SIG-M5 (cell line): ENCODE results near the gene SP140L.
"Not testable (repeated sequence)": the region's sequence is repeated elsewhere in the genome, so short reads cannot be mapped to it uniquely, and the experiment has no call there.

Source experiments
- DNase-seq: peaks from one replicate; lab custom pipeline; 2025; lab: John Stamatoyannopoulos, UW

The SP140L gene

DNA sequence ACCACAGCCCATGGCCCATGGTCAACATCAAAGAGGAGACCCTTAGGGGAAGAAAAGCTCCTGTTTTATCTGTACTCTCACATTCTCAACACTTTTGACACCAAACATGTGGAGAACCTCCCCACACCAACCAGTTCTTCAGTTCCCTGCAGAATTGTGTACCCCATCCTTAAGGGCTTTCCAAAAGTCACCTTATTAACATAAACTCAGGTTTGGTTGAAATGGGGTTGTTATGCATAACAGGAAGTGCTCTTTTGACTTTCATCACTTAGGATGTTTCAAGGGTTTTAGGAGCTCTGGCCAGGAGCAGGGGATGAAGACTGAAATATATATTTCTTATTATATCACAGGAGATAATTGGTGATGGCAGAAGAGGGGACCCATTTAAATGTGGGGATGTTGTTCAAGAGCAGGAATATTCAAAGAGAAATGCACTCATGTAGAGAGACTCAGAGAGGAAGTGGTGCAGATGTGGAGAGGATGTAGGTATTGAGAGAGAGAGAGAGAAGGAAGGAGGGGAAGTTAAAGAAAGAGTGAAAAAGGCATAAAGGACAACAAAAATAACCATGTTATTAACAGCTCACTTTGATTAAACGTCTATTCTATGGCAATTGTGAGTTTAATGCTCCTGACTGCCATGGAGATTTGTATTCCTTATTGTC lies 35.2 kb downstream of the SP140L start:
- DNase-seq = no peak

DNA sequence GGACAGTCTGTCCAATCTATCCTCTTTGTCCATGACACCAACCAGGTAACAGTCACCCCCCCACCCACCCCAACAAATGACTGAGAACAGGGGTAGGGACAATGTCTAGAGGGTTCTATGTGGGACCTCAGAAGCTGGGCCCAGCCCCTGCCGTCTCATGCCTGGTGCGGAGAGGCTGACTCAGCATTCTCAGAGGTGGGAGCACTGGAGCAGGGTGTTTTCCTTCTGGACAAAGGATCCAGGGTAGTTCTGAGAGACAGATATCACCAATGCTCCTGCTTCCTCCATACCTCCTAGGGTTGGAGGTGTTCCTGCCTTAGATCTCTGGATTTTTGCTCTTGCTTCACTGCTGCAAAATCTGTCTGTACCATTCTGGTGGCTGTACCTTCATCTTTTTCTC lies 55.1 kb downstream of the SP140L start:
- no peak for DNase-seq

DNA sequence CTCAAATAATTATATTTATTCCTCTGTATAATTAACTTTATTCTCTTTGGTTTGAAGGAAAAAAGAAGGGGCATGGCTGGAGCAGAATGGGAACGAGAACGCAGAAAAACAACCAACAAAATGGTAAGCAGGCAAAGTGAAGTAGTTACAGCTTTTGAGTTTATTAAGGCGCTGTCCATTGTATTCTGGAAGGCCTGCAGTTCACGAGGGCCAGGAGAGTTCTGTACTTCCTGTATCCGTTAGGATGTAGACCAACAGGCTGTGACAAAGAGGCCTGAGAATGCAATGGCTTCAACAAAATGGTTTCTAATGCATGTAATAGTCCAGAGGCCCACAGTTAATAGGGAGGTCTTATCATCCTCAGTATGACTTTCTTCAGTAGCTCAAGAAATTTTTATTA lies 56.5 kb downstream of the SP140L start:
- DNase-seq = no peak

DNA sequence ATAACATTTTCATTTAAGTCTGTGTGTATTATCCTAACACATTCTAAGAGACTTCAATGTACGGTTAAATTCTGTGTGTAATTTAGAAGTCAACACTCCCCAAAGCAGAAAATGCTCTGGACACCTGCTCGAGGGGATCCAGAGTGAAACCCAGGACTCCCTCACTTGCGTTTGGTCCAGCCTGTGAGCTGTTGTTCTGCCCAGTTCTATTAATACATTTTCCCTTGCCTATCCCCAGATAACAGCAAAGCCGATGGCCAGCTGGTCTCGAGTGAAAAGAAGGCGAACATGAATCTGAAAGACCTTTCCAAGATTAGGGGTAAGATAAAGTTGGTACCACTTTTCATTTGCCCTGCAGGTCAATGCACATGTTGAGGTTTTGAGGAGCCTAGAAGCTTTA lies 58.0 kb downstream of the SP140L start:
- no peak for DNase-seq

DNA sequence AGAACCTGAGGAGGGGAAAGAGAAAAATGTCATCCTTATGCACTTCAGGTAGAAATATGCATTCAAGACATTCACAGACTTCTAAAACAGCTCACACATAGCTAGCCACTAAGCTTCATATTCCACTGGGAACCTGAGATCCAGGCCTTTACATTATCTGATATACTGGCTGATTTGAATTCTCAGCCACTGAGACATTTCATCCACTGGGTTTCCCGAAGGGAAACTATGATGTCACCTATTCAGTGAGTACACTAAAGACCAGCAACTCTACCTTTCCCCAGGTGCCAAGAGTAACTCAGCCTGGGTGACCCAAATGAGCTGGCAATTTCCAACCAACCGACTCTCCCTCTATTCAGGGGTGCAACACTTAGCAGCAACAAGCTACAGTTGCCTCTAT lies 67.3 kb downstream of the SP140L start:
- no peak for DNase-seq

DNA sequence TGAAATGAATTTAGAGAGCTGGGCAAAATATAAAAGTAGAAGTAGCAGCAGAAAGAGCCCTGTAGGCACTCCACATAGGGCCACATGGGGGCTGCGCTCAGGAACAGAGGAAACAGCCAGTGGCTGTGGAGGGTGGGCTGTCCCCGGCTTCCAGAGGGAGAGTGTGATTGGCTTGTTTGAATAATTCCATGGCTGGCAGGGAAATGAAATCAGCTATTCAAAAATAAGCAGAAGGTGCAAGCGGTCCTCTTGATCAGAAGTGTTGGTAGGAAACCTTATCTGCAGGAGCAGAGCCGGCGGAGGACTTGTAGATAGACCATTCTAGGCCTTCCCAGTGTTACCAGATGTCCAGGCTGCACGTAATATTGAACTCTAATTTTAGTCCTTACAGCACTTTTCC lies 71.7 kb downstream of the SP140L start:
- not testable (repeated sequence) for DNase-seq

DNA sequence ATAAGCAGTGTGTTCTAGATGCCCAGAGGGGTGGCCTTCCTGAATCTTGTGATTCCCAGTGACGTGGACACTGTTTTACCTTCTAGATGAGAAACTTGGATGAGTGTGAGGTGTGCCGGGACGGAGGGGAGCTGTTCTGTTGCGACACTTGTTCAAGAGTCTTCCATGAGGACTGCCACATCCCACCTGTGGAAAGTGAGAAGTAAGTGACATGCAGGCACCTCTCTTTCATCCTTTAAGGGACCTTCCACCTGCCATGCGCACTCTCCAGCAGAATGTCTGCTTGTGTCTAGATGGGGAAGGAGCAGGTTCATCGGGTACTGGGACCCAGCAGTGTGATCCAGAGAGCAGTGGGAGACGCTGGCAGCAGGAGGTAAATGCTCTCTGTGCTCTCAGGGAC lies 73.0 kb downstream of the SP140L start:
- DNase-seq = no peak

DNA sequence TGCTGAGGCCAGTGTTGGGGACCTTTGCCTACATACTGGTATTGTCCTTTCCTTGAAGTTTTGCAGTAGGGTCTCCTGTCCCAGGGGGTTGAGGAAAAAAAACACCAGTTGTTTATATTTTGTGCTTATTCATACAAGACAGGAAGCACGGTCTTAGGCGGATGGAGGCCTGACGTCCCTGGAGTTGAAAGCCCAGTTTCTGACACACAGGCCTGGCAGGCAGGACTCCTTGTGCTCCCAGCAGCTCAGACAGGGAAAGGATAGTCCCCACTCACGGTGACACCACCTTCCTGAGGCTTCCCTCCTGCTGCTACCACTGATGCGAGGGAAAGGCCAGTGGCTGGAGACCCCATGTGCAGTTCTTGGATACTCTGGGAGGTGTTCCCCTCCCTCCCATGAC lies 73.5 kb downstream of the SP140L start:
- DNase-seq = no peak

DNA sequence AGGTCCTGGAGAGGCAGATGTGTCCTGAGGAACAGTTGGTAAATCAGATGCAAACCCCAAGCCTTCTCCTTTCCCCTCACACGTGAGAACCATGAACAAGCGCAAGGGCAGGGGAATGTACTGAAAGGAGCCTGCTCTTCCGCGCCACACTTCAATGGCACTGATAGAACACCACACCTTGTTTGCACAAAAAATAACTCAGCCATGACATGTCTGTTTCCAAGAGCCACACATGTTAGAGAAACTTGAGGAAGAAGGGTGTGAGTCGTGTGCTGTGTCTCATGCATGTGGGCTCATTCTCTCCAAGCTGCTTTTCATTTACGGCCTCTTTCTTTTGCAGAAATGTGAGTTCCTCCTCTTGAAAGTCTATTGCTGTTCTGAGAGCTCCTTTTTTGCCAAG lies 74.0 kb downstream of the SP140L start:
- DNase-seq = not testable (repeated sequence)

DNA sequence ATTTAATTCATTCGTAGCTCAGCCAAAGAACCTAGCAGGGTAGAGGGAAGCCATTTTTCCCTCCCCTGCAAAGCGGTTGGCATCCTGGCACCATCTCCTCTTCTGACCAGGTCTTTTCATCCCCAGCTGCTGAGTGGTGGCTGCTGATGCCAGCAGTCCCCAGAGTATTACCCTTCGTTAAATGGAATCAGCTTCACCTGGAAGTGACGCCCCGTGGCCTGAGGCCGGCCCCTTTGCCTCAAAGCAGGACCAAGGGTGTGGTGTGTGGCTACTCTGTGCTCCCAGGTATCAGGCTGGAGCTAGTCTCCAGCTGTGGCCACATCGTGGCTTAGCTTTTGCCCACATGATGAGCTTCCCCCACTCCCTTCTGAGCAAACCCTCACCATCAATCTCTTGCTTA lies 76.8 kb downstream of the SP140L start:
- DNase-seq = no peak

DNA sequence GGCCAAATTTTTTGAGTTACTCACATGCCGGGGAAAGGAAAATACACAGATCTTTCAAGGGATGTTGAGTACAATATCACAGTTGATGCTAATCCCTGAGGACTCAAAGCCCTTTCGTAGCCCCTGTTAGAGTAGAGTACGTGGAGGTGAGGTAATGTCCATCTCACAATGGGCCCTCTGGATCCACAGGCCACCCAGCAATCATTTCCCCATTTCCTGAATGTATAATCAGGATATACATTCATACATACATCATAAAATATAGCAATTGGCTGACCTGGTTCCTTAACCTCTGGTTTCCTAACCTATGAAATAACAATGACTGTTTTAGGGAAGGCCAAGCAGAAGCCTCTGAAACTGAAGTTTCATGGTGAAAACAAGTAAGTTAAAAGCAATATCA lies 78.8 kb downstream of the SP140L start:
- no peak for DNase-seq

DNA sequence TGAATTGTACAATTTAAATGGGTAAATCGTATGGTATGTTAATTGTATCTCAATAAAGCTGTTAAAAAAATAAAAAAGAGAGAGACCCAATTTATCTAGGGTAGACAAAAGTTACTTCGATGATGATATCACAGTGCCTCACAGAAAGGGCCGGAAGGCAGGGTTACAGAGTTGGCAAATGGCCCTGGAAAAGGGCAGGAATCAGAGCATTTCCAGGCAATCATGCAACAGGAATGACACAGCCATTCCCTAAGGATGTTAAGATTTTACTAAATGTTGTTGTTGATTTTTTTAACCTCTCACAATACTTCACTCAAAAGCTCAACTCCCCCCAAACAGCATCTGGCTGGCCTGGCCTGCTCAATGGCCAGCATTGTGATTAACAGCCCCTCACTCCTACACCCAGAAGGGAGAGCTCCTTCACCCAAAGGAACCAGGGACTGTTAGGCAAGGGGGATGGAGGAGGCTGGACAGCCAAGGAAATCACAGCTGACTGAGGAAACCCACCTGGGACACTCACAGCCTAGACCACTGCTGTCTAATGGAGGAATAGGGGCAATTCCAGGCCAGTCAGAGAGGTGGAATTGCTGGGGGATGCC lies 81.3 kb downstream of the SP140L start:
- no peak for DNase-seq

DNA sequence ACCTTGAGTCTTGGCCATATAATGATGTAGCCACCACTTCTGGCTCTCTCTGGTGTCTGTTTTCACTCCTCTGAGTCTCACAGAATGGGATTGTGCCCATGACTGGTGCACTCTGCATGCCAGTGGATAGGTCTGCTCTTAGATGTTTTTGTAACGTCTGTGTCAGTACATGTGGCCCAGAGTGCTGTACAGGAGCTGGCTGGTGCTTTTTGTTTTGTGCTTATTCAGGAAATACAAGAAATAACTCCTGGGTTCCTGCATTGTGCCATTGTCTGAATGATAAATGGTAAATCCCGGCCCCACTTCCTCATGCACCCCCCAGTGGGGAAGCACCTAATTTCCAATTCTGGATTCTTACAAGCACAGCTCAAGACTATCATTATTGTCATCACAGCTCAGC lies 82.3 kb downstream of the SP140L start:
- not testable (repeated sequence) for DNase-seq

DNA sequence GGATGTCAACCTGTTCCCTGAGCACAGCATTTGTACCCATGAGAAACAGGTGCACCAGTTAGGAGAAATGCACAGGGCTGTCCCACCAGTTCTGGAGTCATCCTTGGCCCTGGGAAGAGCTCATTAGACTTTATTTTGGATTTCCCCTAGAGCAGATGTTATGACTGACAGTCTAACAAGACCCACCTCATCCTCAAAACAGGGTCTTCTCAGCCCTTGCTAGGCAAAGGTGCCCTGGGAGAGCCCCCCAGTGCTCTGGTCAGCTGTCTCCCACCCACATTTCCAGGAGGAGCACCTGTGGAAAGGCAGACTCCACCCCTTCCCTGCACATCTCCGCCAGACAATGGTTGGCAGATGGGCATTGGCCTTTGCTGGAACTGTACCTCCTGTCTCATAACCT lies 83.3 kb downstream of the SP140L start:
- no peak for DNase-seq

DNA sequence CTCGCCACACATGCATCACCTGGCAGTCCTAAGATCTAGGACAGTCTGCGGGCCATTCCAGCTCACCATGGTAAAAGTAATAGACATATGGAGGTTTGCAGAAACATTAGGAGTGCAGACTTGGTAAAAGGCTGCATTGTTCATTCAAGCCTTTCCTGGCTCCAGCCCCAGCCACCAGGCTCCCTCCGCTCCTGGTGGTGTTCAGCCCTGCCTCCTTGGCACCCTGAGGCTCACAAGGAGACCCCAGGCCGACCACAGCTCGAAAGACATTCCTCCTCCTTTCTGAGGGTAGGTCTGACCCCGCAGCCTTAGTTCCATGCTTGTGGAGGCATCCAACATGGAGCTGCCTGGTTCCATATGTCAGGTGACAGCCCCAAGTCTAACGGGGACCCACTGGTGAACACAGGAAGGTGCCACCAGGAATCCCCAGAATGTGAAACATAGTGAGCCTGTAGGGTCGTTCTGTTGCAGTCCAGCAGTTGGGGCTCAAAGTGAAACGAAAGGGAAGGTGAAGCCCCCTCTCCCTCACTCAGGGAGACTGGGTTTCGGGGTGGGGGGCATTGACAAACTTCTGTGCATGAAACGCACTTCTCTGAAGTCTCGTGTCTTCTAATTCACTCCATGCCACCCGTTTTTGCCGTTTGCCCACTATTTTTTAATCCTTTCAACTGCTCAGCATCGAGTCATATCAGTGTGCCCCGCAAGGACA lies 84.0 kb downstream of the SP140L start:
- no peak for DNase-seq

DNA sequence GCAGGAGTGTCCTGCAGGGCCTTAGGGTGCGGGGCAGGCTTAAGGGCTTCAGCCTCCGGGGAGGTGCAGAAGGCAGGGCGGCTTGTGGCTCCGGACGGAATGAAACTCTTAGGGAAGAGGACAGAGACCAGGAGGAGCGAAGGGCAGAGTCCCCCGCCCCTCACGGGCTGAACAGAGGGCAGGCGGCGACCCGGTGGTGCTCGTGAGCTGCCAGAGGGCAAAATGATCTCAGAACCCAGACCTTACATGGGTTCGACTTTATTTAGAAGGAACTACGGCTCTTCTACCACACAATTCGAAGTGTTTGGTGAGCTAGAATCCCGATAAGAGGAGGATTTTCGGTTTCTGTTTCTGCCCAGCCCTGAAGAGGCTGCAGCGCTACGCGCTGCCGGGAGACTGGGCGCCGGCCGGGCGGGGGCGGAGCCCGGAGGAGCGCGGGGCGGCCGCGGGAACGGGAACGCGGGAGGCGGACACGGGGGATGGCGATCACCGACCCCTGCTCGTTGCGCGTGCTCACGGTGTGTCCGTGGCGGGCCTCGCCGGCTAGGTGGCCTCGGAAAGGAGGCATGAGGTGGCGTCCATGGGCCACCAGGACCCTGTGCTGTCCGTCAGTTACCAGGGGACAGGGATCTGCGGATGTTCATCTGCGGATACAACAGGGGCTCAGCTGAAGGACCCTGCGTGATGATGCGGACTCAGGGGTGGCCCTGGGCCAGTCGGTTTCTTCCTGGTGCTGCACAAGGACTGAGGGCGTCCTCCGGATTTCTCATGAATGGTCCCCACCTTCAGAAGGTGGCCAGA lies 84.8 kb downstream of the SP140L start:
- DNase-seq = no peak

DNA sequence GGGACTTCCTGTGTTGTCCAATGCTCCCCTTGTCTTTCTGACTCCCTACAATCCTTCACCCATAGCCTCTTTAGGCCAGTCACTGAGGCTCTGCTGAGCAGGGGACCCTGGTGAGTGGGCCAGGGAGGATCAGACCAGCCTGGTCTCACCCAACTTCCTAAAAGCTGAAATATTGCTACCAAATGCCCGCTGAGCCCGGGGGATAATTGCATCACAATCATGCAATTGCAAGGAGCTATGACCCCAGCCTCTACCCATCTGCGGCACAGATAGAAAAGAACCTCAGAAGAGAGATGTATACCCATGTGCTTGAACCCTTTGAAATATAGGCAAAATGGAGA lies 85.3 kb downstream of the SP140L start:
- no peak for DNase-seq

DNA sequence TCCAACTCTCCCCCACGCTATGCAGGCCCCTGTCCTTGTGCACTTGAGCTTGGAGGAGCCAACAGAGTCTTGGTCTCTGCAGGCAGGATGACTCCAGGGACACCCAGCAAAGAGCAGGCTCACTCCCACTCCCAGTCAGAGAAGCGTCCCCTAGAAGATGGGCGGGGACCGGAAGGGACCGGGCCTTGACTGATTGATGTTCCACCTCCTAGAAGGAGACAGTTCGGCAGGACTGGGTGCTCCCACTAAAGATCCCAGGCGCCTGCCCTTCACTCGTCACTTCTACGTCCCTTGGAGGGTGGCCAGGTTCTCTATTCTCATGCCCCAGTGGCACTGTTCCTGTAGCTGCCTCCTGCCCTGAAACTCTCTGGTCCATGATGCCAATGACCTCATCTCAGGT lies 85.9 kb downstream of the SP140L start:
- no peak for DNase-seq

DNA sequence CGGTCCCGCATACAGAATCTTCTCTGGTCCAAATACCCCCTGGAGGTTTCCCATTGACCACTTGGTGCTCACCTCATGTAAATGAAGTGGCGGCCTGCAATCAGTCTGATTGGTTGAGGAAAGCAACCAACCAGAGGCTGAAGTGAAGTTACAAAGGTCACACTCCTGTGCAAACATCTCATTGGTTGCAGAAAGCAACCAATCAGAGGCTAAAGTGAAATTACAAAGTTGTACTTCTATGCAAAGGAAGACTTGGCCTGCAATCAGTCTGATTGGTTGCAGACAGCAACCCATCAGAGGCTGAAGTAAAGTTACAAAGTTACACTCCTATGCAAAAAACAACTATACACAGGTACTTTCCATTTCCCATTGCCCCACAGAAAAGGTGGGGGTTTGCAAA lies 86.5 kb downstream of the SP140L start:
- no peak for DNase-seq

DNA sequence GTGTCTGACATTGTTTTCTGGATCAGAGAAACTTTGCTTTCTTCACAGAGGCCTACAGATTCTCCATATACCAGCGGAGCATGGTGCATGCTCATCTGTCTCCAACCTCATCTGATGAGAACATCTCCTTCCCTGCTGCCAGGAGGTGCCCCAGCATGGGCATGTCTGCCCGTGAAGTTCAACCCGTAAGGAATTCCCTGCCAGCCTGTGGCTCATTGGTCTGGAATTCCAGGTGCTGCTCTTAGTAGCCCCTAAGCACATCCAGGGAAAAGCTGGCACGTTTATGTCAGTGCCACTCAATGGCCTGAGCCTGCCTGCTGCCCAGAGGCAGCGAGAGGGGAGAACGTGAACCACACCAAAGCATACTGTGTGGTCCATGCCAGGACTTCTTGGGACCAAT lies 87.3 kb downstream of the SP140L start:
- no peak for DNase-seq

DNA sequence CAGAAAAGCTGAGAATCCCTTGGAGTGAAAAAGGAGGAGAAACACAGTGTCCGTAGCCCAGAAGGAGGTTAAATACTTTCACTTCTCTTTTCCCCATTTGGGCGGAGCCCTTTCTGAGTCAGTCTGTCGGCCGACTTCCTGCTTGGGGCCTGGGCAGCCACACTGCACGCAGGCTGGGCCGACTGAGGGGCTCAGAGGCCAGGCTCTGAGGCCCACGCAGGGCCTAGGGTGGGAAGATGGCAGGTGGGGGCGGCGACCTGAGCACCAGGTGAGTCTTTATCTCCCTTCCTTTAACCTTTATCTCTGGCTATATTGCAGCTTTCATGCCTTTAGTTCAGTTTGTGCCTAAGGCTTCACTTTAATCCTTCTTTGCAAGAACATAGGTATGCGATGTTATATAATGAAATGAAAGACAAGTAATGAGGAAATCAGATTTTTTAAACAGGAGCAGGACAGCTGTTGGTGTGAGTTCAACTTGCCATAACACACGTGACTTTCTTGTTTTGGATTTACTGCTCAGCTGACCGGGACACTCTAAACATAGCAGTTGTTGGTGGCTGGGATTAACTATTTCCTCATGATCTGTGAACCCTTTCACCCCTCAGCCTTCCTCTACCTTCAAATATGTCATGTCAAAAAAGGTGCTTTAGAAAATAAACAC lies 89.2 kb downstream of the SP140L start, which contains the start of gene SP100:
Gene SP100, plus strand, starts transcription at position 141 of the 661 bp plus-strand sequence. Its CDS starts 96 bp downstream, at position 237.
- DNase-seq = peak; percentile 53

DNA sequence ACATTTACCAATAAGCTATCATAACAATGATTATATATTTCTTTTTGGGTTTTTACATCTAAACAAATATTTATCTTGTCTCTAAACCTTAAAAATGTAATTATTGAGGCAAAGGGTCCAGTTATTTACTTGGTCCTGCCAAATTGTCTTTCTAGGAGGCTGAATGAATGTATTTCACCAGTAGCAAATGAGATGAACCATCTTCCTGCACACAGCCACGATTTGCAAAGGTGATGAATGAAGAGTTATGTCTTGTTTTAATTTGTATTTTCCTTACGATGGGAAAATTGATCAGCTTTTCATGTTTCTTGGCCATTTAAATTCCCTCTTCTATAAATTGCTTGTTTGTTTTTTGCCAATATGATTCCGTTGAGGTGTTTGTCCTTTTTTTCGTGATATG lies 90.4 kb downstream of the SP140L start:
- DNase-seq = no peak
